ENCODE data around the gene AOPEP. TPM values are rescaled to one million over a fixed set of nuclear protein-coding genes. Genes with fewer than 3 reads are reported as not detected.

The AOPEP gene
- total RNA-seq, 1 experiment from 2014 or later: 32.4 TPM

- H3K27ac Mint-ChIP-seq (ENCODE audit: low read depth, unreplicated experiment): no peak overlapping the region
- no peak for TF ChIP-seq CTCF (IDR thresholded peaks at IDR 0.05; ENCODE audit: unreplicated experiment)
- H3K27me3 Mint-ChIP-seq (ENCODE audit: insufficient read depth, unreplicated experiment): no peaks in the 10 kb centered on the region
- H3K36me3 Mint-ChIP-seq (ENCODE audit: insufficient read depth, unreplicated experiment): no peaks in the 10 kb centered on the region
- no peaks in the 10 kb centered on the region for H3K4me1 Mint-ChIP-seq (ENCODE audit: insufficient read depth, unreplicated experiment)
- CTCF ChIA-PET: interaction anchor here (0.9 to 1.1 kb wide), 3 partner anchors 11 to 154 kb away, joined by 3 to 5 read pairs (median 5); no protein-coding TSS in a partner anchor
- no TSS peak for BruUV-seq (replicated peaks)
- intact Hi-C loops (cut with micrococcal nuclease): no loop called here
- no peaks in the 10 kb centered on the region for H3K9me3 Mint-ChIP-seq (ENCODE audit: unreplicated experiment)
- DNase-seq (ENCODE audit: unreplicated experiment): no peak
- no peak overlapping the region for H3K4me3 Mint-ChIP-seq (ENCODE audit: unreplicated experiment)
- POLR2A ChIA-PET: interaction anchor here (1.0 to 1.1 kb wide), 3 partner anchors 11 to 19 kb away, joined by 3 to 4 read pairs (median 3); no protein-coding TSS in a partner anchor
Observed at GRCh38 chr9:94973451-94973941, 247.0 kb downstream of the AOPEP start.

GRCh38 chr9:94974154-94974879 lies 247.8 kb downstream of the AOPEP start:
- ChIA-PET POLR2A (interaction anchor here (1.0 to 1.3 kb wide), 4 partner anchors 10 to 29 kb away, joined by 3 to 4 read pairs (median 3); no protein-coding TSS in a partner anchor), CTCF (interaction anchor here (1.0 to 1.2 kb wide), 2 partner anchors 10 to 12 kb away, joined by 3 to 5 read pairs; no protein-coding TSS in a partner anchor)
- Mint-ChIP-seq H3K36me3 (ENCODE audit: insufficient read depth, unreplicated experiment) (no peaks in the 10 kb centered on the region), H3K4me1 (ENCODE audit: insufficient read depth, unreplicated experiment) (no peaks in the 10 kb centered on the region), H3K27ac (ENCODE audit: low read depth, unreplicated experiment) (no peak overlapping the region), H3K9me3 (ENCODE audit: unreplicated experiment) (no peaks in the 10 kb centered on the region), H3K27me3 (ENCODE audit: insufficient read depth, unreplicated experiment) (no peaks in the 10 kb centered on the region), H3K4me3 (ENCODE audit: unreplicated experiment) (no peak overlapping the region)
- no peak for TF ChIP-seq CTCF (IDR thresholded peaks at IDR 0.05; ENCODE audit: unreplicated experiment)
- intact Hi-C loops (cut with micrococcal nuclease): no loop called here
- BruUV-seq (replicated peaks): no TSS peak
- no peak for DNase-seq (ENCODE audit: unreplicated experiment)

GRCh38 chr9:94975480-94975879 lies 249.0 kb downstream of the AOPEP start:
- DNase-seq (ENCODE audit: unreplicated experiment): no peak
- Mint-ChIP-seq H3K27me3 (ENCODE audit: insufficient read depth, unreplicated experiment) (no peaks in the 10 kb centered on the region), H3K27ac (ENCODE audit: low read depth, unreplicated experiment) (no peak overlapping the region), H3K4me3 (ENCODE audit: unreplicated experiment) (no peak overlapping the region), H3K4me1 (ENCODE audit: insufficient read depth, unreplicated experiment) (no peaks in the 10 kb centered on the region), H3K9me3 (ENCODE audit: unreplicated experiment) (no peaks in the 10 kb centered on the region), H3K36me3 (ENCODE audit: insufficient read depth, unreplicated experiment) (no peaks in the 10 kb centered on the region)
- CTCF ChIA-PET: no interaction called here
- POLR2A ChIA-PET: interaction anchor here (1.3 kb wide), 1 partner anchor 28 kb away, joined by 3 read pairs; no protein-coding TSS in a partner anchor
- no TSS peak for BruUV-seq (replicated peaks)
- intact Hi-C loops (cut with micrococcal nuclease): no loop called here
- TF ChIP-seq CTCF (IDR thresholded peaks at IDR 0.05; ENCODE audit: unreplicated experiment): no peak

- intact Hi-C loops (cut with micrococcal nuclease): no loop called here
- DNase-seq (ENCODE audit: unreplicated experiment): no peak
- Mint-ChIP-seq H3K27me3 (ENCODE audit: insufficient read depth, unreplicated experiment) (no peaks in the 10 kb centered on the region), H3K9me3 (ENCODE audit: unreplicated experiment) (no peaks in the 10 kb centered on the region), H3K4me1 (ENCODE audit: insufficient read depth, unreplicated experiment) (no peaks in the 10 kb centered on the region), H3K36me3 (ENCODE audit: insufficient read depth, unreplicated experiment) (no peaks in the 10 kb centered on the region), H3K4me3 (ENCODE audit: unreplicated experiment) (no peak overlapping the region), H3K27ac (ENCODE audit: low read depth, unreplicated experiment) (no peak overlapping the region)
- no peak for TF ChIP-seq CTCF (IDR thresholded peaks at IDR 0.05; ENCODE audit: unreplicated experiment)
- ChIA-PET CTCF (no interaction called here), POLR2A (interaction anchor here (0.7 to 1.7 kb wide), 2 partner anchors 28 to 181 kb away, joined by 3 to 6 read pairs; no protein-coding TSS in a partner anchor)
- BruUV-seq (replicated peaks): no TSS peak
Observed at GRCh38 chr9:94976077-94976476, 249.6 kb downstream of the AOPEP start.

All from MCF 10A (cell line).